ENCODE results near the gene CHD2.
"Not testable (repeated sequence)": the region's sequence is repeated elsewhere in the genome, so short reads cannot be mapped to it uniquely, and the experiment has no call there.

Gene CHD2

DNA sequence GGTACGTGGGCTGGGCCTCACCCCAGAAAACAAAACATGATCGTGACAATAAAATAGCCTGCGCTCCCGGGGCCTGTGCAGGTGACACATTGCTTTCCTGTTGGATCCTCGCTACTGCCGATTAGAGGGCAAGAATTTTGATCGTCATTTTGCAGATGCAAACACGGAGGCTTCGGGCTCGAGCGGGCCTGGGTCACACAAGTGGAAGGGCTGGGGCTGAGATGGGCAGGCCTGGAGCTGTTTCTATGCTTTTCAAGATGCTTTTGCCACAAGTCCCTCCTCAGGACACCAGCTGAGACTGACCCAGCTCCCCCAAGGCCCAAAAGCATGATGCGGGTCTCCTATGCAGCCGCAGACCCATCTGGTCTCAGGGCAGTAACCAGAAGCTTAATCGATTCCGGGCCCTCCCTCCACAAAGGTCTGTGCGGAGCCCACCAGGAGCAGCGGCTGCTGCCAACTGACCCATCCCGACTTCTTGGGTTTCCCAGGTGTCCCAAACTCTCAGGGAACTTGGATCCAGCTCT, 158.8 kb downstream of the CHD2 start:
- no peak overlapping the region for H3K9ac ChIP-seq
- H2AFZ ChIP-seq, result no peak overlapping the region
- no peaks in the 10 kb centered on the region for H3K79me2 ChIP-seq
- no peaks in the 10 kb centered on the region for H3K9me3 ChIP-seq (ENCODE audit: control insufficient read depth, low read length)
- no peaks in the 10 kb centered on the region for H3K36me3 ChIP-seq (ENCODE audit: control insufficient read depth, insufficient read depth, low read length)
- H3K27ac ChIP-seq, result no peak overlapping the region
- no peak overlapping the region for H3K4me3 ChIP-seq (ENCODE audit: low read depth, low read length)
- no peak overlapping the region for H3K4me2 ChIP-seq (ENCODE audit: low read length)
- no peaks in the 10 kb centered on the region for H3K27me3 ChIP-seq (ENCODE audit: control insufficient read depth, insufficient read depth, low read length)
- H3K4me1 ChIP-seq, result no peaks in the 10 kb centered on the region
- TF ChIP-seq CTCF (IDR thresholded peaks at IDR 0.05), result no peak

- Histone ChIP-seq H2AFZ (no peak overlapping the region), H3K4me2 (ENCODE audit: low read length) (no peak overlapping the region), H3K27ac (no peak overlapping the region), H3K9ac (no peak overlapping the region), H3K79me2 (no peaks in the 10 kb centered on the region), H3K4me3 (ENCODE audit: low read depth, low read length) (no peak overlapping the region), H3K9me3 (ENCODE audit: control insufficient read depth, low read length) (no peaks in the 10 kb centered on the region), H3K36me3 (ENCODE audit: control insufficient read depth, insufficient read depth, low read length) (no peaks in the 10 kb centered on the region), H3K27me3 (ENCODE audit: control insufficient read depth, insufficient read depth, low read length) (no peaks in the 10 kb centered on the region), H3K4me1 (no peaks in the 10 kb centered on the region)
- no peak for TF ChIP-seq CTCF (IDR thresholded peaks at IDR 0.05)
These were observed 159.3 kb downstream of the CHD2 start for GRCh38 chr15:93059442-93059841.

DNA sequence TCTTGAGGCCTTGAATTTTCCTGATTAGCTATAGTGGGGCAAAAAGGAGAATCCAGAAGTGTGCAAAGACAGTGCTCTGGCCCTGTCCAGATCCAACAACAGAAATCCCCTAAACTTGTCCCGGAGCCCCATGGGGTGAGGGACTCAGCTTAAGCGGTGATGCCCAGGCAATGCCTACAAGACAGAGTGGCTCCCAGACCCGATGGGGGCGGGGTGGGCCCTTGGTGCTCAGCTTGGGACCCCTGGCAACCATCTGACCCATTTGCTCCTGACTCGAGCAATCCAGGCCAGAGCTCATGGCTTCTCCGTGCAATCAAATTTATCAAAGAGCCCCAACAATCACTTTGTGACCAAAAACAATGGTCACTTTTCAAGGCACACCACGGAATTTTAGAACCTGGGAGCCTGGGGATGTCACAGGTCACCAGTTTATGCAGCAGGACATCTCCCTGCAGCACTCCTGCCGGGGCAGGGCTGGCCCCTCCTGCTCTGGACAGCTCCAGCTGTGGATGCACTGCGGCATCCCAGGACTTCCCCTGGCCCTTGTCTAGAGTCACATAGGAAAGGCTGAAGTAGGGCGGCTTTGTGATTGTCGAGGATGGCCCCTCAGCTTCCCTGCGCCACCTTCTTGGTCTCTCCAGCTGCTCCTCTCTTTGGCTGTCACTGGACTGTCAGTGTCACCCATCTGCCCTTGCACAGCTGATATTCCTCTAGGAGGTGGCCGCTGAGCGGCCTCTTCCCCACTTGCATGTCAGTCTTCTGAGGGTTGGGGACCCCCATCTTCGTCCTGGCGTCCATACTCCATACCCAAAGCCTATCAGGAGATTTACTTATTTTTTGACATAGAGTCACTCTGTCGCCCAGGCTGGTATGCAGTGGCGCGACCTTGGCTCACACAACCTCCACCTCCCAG, 160.5 kb downstream of the CHD2 start:
- no peaks in the 10 kb centered on the region for H3K9me3 ChIP-seq (ENCODE audit: control insufficient read depth, low read length)
- no peaks in the 10 kb centered on the region for H3K27me3 ChIP-seq (ENCODE audit: control insufficient read depth, insufficient read depth, low read length)
- no peaks in the 10 kb centered on the region for H3K36me3 ChIP-seq (ENCODE audit: control insufficient read depth, insufficient read depth, low read length)
- H3K4me1 ChIP-seq, result no peaks in the 10 kb centered on the region
- H3K27ac ChIP-seq, result no peak overlapping the region
- no peak overlapping the region for H2AFZ ChIP-seq
- no peak for TF ChIP-seq CTCF (IDR thresholded peaks at IDR 0.05)
- no peak overlapping the region for H3K4me3 ChIP-seq (ENCODE audit: low read depth, low read length)
- no peak overlapping the region for H3K9ac ChIP-seq
- H3K4me2 ChIP-seq (ENCODE audit: low read length), result no peak overlapping the region
- no peaks in the 10 kb centered on the region for H3K79me2 ChIP-seq

- not testable (repeated sequence) for H3K36me3 ChIP-seq (ENCODE audit: control insufficient read depth, insufficient read depth, low read length); H3K4me3 ChIP-seq (ENCODE audit: low read depth, low read length); H3K27me3 ChIP-seq (ENCODE audit: control insufficient read depth, insufficient read depth, low read length); H3K79me2 ChIP-seq; H3K27ac ChIP-seq; H2AFZ ChIP-seq; H3K4me2 ChIP-seq (ENCODE audit: low read length); H3K4me1 ChIP-seq; H3K9me3 ChIP-seq (ENCODE audit: control insufficient read depth, low read length); H3K9ac ChIP-seq
These were observed 162.6 kb downstream of the CHD2 start for GRCh38 chr15:93062628-93063261.

GRCh38 chr15:93063262-93063671, 163.1 kb downstream of the CHD2 start:
- Histone ChIP-seq H3K4me2 (ENCODE audit: low read length) (no peak overlapping the region), H3K36me3 (ENCODE audit: control insufficient read depth, insufficient read depth, low read length) (no peaks in the 10 kb centered on the region), H3K4me3 (ENCODE audit: low read depth, low read length) (no peak overlapping the region), H3K27ac (no peak overlapping the region), H3K4me1 (no peaks in the 10 kb centered on the region), H3K27me3 (ENCODE audit: control insufficient read depth, insufficient read depth, low read length) (no peaks in the 10 kb centered on the region), H3K79me2 (no peaks in the 10 kb centered on the region), H3K9me3 (ENCODE audit: control insufficient read depth, low read length) (no peaks in the 10 kb centered on the region), H2AFZ (no peak overlapping the region), H3K9ac (no peak overlapping the region)
- TF ChIP-seq CTCF (IDR thresholded peaks at IDR 0.05), result no peak

Measured in parathyroid adenoma (tissue), 2 donors.